HG02759 (cell line): ENCODE data around the gene PTPRE.

Experiments used
- ATAC-seq: cut with Tn5 transposase; IDR thresholded peaks from one replicate; pipeline ENCODE4 v1.9.1; 2021; ENCODE audit warnings: mild to moderate bottlenecking, moderate library complexity; ENCODE audit not compliant: unreplicated experiment

The PTPRE gene

DNA sequence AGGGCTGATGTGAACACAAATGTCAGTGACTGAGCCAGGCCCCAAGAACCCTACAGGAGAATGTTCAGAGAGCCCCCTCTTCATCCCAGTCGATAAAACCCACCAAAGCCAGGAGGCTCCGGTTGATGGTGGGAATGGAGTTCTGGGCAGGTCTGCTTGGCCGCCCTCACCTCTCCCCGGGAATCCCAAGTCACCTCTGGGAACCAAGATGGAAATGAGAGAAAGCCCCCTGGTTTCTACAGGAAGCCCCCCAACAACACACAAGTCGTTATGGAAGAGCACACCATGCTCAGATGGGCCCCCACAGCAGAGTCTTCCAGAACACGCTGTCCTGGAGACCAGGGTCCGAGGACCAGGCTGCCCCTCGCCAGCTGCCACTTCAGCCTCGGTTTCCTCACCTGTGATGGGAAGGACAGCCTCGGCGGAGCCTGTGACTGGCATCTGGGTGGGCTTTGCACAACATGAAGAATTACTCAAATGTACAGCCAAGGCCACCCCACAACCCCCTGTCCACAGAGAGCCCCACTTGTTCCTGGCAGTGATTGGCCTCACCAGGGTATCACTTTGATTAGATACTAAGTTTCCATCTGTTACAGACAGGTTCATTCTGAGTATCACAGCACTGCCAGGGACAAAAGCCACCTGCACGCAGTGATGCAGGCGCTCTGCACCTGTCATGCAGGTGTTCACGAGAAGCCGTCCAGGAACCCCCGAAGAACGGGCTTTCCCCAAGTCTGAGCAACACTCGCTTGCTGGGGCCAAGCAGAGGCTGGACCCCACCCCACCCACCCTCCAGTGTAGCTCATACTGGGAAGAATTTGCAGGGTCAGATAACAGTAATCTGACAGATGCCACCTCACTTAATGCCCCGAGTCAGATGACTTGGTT lies 161.7 kb downstream of the PTPRE start:
- peak; percentile 1 for ATAC-seq

DNA sequence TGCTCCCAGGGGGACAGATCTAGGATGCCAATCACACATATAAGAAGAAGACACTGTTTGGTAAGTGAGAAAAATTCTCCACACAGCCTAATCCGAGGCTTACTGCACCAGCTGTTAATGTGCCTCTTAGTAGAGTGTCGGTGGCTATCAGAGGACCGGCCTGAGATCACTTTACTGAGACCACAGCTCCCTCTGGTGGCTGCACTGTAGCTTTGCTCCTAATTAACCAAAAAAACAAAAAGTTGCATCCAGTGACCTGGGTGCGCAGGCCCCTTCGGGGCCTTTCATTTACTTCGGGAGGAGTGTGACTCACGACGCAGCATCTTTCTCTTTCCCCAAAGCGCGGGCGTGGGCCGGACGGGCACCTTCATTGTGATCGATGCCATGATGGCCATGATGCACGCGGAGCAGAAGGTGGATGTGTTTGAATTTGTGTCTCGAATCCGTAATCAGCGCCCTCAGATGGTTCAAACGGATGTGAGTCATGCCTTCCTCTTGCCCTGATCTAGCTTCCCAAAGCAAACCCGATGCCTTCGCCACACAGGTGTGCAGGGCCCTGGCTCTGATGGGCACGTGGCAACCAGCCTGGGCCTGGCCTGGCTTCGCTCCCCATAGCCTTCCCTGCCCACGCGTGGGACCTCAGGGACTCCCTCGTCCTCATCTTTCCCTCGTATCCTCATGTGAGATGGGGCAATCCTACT lies 162.6 kb downstream of the PTPRE start:
- ATAC-seq = peak; percentile 36

DNA sequence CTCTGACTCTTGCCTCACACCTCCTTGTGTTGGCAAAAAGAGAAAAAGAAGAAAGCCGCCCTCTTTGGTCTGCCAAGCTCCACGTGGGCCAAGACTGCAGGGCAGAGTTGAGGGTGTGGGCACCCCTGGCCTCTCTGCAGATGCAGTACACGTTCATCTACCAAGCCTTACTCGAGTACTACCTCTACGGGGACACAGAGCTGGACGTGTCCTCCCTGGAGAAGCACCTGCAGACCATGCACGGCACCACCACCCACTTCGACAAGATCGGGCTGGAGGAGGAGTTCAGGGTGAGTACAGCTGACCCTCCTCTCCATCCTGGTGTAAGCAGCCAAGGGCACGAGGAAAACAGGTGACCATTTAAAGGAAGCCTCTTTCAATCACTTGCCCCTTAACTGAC lies 163.3 kb downstream of the PTPRE start:
- no peak for ATAC-seq

DNA sequence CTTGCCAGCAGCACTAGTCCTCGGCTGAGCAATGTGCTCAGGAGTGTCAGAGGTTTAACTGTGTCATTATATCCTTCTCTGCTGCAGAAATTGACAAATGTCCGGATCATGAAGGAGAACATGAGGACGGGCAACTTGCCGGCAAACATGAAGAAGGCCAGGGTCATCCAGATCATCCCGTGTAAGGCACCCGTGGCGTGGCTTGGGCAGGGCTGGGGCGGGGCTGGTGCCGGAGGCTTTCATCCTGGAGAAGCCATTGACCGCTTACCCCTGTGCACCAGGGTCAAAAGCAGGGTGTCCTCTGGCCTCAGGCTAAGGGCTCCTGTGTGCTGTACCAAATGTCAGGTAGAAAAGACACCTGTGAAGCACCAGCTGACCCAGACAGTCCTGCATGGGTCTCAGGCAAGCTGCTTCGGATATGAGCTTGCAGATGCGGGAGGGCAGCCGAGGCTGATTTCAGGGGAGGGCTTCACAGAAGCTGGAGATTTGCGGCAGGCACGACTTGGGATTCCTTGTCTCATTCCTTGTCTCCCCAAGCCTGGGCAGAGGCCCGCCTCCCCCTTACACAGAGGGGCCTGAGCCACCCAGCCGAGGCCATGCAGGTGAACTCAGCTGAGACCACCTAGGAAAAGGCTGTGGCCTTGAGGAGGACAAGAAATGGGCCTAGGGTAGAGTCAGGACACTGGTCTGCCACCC lies 164.0 kb downstream of the PTPRE start:
- ATAC-seq = no peak

DNA sequence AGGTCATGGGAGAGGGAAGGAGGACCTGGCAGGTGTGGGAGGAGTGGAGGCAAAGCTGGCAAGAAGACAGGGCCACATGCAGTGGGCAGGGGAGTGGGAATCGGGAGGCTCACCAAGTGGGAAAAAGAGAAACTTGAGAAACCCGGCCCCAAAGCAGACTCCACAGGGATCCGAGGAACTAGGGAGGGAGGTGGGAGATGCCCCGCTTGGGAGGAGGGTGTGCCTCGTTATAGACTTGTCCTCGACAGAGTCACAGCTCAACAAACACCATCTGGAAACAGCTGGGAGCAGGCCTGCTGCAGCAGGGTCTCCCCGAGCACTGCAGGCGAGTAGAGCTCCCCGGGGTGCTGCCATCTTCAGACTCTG lies 164.5 kb downstream of the PTPRE start:
- ATAC-seq = no peak

DNA sequence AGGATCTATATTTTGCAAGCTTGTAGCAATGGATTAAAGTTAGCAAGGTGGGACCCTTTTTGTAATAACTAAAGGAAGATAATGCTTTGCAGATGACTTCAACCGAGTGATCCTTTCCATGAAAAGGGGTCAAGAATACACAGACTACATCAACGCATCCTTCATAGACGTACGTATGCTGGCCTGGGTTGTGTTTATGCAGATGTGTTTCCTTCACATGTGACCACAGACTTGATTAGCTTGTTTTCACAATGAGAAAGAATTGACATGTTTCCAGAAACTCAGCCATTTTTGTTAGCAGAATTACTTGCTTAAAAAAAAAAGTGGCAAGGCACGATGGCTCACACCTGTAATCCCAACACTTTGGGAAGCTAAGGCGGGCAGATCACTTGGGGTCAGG lies 165.1 kb downstream of the PTPRE start:
- ATAC-seq = no peak

DNA sequence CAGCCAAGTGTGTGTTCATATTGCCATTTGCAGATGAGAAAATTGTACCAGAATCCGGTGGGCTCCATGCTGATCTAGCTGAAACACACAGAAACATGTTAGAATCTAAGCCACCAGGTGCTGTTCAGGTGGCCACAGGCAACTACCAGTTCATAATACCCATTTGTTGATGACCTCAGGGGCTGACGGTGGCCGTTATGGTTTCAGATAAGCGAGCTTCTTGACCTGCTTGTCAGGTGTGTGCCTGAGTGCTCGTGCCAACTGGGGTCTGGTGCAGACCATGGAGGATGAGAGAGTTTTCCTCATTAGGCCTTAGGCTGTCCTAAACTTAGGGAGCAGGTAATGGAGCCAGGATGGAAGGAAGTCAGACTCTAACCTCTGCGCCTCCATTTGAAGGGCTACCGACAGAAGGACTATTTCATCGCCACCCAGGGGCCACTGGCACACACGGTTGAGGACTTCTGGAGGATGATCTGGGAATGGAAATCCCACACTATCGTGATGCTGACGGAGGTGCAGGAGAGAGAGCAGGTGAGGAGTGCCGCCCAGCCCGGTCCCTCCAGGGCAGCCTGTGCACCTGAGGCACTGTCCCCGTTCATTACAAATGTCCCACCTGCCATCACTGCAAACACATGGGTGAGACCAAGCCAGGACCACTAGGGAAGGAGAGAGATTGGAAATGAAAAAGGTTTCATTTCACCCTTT lies 166.2 kb downstream of the PTPRE start:
- ATAC-seq = no peak

DNA sequence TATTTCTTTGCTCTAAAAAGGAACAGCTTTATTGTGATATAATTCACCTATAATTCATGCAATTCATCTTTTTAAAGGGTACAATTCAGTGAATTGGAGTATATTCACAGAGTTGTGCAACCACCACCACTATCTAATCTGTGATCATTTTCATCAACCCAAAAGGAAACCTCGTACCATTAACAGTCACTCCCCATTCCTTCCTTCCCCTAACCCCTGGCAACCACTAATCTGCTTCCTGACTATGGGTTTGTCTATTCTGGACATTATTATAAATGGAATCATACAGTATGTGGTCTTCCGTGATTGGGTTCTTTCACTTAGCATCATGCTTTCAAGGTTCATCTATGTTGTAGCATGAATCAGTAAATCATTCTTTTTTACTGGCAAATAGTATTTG lies 167.0 kb downstream of the PTPRE start:
- ATAC-seq = no peak

DNA sequence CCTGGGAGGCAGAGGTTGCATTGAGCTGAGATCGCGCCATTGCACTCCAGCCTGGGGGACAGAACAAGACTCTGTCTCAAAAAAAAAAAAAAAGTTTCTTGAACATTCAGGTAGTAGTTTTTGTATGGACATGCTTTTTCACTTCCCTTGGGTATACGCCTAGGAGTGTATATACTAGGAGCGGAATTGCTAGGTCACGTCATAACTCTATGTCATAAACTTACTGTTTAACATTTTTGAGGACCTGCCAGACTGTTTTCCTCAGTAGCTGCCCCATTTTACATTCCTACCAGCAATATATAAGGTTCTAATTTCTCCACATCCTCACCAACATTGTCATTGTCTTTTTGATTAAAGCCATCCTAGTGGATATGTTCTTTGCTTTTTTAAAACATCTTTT lies 167.7 kb downstream of the PTPRE start:
- ATAC-seq = no peak

DNA sequence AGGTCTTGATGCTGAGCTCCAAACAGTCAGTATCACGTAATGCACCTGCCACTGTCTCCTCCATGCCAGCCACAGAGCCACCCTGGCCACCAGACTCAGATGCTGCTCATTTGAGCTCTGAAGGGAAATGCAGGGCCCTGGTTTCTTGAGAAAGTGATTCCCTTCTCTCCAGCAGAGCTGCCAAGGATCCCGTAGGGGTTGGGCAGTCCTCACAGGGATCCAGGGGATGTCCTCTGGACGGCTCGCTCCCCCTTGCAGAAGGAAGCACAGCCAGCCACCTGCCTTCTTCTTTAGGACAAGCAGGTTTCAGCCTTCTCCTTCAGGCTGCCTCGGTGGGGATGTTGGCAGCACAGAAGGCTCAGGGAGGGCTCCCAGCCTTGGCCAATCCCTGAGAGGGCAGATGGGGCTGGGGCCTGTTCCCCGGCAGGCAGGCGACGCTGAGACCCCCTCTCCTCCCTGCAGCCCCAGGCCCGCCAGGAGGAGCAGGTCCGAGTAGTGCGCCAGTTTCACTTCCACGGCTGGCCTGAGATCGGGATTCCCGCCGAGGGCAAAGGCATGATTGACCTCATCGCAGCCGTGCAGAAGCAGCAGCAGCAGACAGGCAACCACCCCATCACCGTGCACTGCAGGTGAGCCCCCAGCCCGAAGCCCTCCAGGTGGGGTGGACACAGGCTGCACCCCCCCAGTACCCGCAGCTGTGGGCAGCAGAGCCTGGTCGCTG lies 170.4 kb downstream of the PTPRE start:
- ATAC-seq = no peak

DNA sequence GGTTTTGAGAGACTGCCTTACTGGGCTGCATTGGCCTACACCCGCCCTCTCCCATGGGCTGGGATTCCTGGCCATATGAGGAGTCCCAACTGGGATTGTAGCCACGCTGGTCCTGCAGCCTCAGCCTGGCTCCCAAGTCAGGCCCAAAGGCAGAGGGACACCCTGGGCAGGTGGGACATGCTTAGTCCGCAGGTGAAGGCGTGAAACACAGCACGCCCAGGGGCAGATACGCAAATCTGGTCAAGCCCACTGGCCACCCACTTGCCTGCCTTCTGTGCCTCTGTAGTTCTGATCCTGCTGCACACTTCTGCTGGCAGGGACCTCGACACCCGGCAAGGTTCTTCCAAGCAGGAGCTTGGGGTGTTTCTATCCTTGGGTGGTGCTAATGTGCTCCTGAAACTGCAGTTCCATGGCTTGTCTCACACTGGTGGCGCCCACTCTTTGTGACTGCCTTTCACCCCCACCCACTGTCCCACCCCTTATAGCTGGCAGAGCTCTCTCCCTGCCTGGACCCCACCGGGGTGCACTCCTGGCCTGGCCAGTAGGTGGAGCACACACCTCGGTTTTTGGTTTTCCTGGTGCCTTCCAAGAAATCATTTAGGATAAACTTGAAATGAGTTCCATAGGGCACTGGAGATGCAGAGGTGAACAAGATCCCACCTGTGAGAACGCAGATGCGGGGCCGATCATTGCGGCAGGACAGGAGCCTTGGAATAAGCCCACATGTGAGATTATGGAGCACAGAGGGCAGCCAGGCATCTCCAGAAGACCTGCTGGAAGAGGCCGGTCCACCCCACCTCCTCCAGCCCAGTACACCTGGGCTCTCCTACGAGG lies 171.4 kb downstream of the PTPRE start:
- peak; percentile 80 for ATAC-seq

DNA sequence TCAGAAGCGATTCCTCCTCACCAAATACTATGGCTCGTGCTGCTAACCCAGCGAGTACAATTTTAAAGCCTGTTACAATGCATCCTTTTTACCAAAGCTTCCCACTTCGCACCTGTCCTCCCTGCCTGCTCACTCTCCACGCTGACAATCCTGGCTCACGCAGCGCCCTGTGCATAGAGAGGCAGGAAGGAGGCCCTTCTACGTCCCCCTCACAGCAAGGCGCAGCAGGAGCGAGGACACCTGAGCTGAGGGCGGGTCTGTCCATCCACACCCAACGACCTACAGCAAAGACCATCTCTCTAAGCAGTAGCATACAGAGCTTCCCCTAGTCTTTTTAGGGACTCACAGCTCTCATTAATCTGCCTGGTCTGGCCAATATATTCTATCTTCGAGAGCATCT lies 173.3 kb downstream of the PTPRE start:
- ATAC-seq = no peak

DNA sequence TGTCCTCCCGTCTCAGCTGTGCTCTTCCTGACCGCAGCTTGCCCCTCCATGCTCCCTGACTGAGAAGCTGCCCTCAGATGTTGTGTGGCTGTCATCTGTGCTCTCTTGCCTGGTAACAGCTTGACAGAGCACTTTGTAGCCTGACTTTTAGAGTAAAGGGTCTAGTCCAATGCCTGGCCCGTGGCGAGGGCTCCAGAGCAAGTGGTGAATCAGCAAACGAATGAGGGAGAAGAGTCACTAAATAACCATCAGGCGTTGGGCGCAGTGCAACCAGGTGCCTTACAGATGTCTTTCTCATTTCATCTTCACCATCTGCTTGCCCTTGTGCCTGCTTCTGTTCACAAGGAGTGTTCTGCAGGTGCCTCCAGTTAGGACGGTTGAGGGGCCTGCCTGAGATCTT lies 173.7 kb downstream of the PTPRE start:
- no peak for ATAC-seq

DNA sequence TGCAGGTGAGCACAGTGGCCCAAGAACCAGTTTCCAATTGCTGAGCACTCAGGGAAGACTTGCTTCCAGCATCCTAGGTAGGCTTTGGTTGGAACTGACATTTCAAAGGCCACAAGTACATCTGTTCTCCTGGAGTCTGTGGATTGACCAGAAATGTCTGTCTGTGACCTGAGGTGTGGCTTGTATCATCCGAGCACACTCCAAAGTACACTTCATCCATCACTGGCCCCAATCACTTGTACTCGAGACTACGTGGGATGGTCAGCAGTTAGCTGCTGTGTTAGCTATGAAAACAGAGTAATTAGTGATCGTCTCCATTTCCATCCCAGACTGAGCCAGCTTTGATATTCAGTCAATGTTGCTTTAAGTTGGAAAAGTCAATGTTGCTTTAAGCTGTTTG lies 174.3 kb downstream of the PTPRE start:
- ATAC-seq = no peak

DNA sequence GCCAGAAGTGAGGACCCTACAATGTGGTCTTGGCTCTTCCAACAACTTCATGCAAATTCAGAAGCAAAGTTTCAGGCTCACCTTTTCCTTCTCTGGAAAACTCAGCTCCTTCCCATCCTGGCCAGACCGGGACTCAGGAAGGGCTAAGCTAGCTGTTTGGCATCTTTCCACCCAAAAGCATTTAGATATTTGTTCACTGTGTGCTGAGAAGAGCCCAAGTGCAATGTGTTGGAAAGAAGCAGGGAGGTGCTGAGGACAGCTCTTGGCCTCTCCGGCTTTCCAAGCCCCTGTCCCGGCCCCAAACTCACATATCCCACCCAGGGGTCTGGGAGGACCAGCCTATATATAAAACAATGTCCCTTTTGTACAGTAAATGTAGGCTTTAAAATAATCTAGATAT lies 174.8 kb downstream of the PTPRE start:
- ATAC-seq = no peak

DNA sequence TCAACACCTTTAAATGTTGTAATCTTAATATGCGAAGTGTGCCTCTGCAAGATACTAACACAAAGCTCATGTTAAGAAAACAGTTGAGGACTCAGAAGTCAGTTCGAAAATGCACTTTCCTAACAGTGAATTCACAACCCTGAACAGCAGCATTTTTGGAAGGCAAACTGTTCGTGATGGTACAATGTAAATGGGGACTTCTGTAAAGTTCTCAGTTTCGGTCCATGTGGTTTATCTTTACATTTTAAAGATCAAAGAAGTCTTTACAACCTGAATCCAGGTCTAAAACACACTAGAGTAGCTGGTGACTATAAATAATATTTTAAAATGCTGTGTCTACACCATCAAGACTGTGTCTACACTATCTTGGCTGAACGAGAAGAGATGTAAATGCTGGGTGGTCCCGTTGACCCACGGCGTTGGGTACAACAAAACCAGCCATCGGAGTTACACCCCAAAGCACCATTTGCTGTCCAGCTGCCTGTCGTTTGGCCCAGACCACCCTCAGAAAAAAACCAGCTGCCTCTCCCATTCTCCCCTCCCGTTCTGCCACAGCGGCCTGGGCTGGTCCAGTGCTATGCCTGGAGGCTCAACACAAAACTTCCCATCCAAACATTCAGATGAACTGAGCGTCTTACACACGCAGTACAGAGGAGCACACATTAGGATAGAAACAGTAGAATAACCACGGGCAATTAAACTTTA lies 176.4 kb downstream of the PTPRE start:
- ATAC-seq = no peak

DNA sequence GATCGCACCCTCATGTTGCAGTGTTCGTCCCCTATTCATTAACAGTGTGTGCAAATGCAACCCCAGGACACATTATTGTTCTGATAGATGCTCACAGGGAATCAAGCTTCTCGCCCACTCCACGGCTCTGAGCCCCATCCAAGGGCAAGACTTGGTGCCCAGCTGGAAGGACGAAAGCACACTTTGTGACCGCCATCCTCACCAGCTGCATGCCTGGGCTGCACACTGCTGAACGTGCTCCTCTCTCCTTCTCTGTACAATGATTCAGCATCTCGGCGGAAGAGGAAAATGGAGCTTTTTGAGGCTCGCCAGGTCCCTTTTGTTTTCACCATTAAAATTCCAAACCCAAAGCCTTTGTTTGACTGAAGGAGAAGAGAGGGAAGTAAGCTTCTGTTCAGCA lies 177.5 kb downstream of the PTPRE start:
- no peak for ATAC-seq

DNA sequence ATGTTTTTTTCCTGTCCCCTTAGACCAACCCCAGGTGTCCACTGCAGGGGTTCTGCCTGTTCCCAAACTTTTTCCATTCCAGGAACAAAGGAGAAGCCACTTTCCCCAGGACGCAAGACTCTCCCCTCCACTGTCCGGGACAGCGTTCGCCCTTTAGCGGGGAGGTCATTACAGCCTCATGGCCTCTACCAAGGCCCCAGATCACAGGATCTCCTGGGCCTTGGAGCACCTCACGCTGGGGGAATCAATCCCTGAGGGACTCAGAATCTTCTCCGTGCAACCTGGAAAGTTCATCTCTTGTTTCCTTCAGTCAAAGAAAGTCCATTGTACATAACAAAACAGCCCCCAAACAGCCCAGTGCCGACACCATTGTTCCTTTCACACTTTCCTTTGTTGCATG lies 178.1 kb downstream of the PTPRE start:
- no peak for ATAC-seq
